GM18909 (cell line): ENCODE data around the gene ALX3.

Source experiments
- ATAC-seq: cut with Tn5 transposase; IDR thresholded peaks from one replicate; pipeline ENCODE4 v1.9.1; 2021; ENCODE audit warnings: mild to moderate bottlenecking; ENCODE audit not compliant: unreplicated experiment, poor library complexity

ALX3 gene

GRCh38 chr1:110011527-110012041, 58.9 kb downstream of the ALX3 start:
- peak; percentile 97 for ATAC-seq
